ENCODE measurements around the gene FOLR2.
A peak's percentile ranks its signal among the peaks of the same experiment; 100 is the strongest.

GRCh38 chr11:72223615-72224563 is 7.3 kb downstream of the FOLR2 start:
- TF ChIP-seq POLR2A (IDR thresholded peaks at IDR 0.05) = peak; percentile 43 to 57
- no peak for TF ChIP-seq CTCF (IDR thresholded peaks at IDR 0.05 in 4 of 5, conservative IDR thresholded peaks at IDR 0.05 in 1 of 5)

Measured in gastrocnemius medialis (tissue), 4 donors.